ENCODE measurements around the gene RANBP9. TPM values are rescaled to one million over a fixed set of nuclear protein-coding genes. Genes with fewer than 3 reads are reported as not detected.
A peak's percentile ranks its signal among the peaks of the same experiment; 100 is the strongest.

RANBP9 gene
- total and polyA plus RNA-seq, 2 of the 13 experiments (the other 11 are each of a cell fraction or from before 2014, with no cell fraction given): 26.6 to 30.6 TPM

GRCh38 chr6:13715444-13715883 is 3.8 kb upstream of the RANBP9 start (continued):
- TF ChIP-seq ZFP91 (CRISPR knock-in tag; IDR thresholded peaks at IDR 0.05; ENCODE audit: borderline replicate concordance): no peak
- no peak for TF ChIP-seq NR2F6 (IDR thresholded peaks at IDR 0.05)
- no peak for TF ChIP-seq NR2F6 (CRISPR knock-in tag; IDR thresholded peaks at IDR 0.05)
- TF ChIP-seq RFX5 (IDR thresholded peaks at IDR 0.05; ENCODE audit: low read depth, low read length): no peak
- no peak for TF ChIP-seq SYNCRIP (IDR thresholded peaks at IDR 0.05; ENCODE audit: insufficient read depth, low read depth, low read length)
- peak; percentile 82 for TF ChIP-seq ETV5 (CRISPR knock-in tag; IDR thresholded peaks at IDR 0.05; ENCODE audit: borderline replicate concordance)
- no peak for TF ChIP-seq TFDP2 (CRISPR knock-in tag; IDR thresholded peaks at IDR 0.05)
- TF ChIP-seq HOXA5 (CRISPR knock-in tag; IDR thresholded peaks at IDR 0.05): no peak
- no peak for TF ChIP-seq TIGD3 (CRISPR knock-in tag; IDR thresholded peaks at IDR 0.05; ENCODE audit: borderline replicate concordance)
- 0 out of 2 replicates have a peak, but pooled peaks have one; percentile 31 for TF ChIP-seq RFX3 (CRISPR knock-in tag; IDR thresholded peaks at IDR 0.05)
- 0 out of 2 replicates have a peak, but pooled peaks have one; percentile 30 for TF ChIP-seq KDM1A (CRISPR knock-in tag; IDR thresholded peaks at IDR 0.05)
- TF ChIP-seq TBX3 (IDR thresholded peaks at IDR 0.05; ENCODE audit: borderline replicate concordance): peak; percentile 50; the same call in 1 of the 2 replicates
- no peak for TF ChIP-seq ATF7 (IDR thresholded peaks at IDR 0.05)
- no peak for TF ChIP-seq ATF7 (CRISPR knock-in tag; IDR thresholded peaks at IDR 0.05)
- no peak for TF ChIP-seq ZNF737 (CRISPR knock-in tag; IDR thresholded peaks at IDR 0.05; ENCODE audit: borderline replicate concordance)
- TF ChIP-seq NR1H2 (CRISPR knock-in tag; IDR thresholded peaks at IDR 0.05; ENCODE audit: borderline replicate concordance, low read depth): no peak
- TF ChIP-seq LRRFIP1 (CRISPR knock-in tag; conservative IDR thresholded peaks at IDR 0.05): no peak
- TF ChIP-seq ZIK1 (CRISPR knock-in tag; IDR thresholded peaks at IDR 0.05; ENCODE audit: borderline replicate concordance, low read depth): no peak
- no peak for TF ChIP-seq ZNF138 (CRISPR knock-in tag; IDR thresholded peaks at IDR 0.05; ENCODE audit: low read depth)
- TF ChIP-seq ZNF326 (CRISPR knock-in tag; IDR thresholded peaks at IDR 0.05; ENCODE audit: borderline replicate concordance): no peak
- no peak for TF ChIP-seq POLR2G (IDR thresholded peaks at IDR 0.05; ENCODE audit: low read depth, low read length)
- no peak for TF ChIP-seq DR1 (CRISPR knock-in tag; IDR thresholded peaks at IDR 0.05)
- no peak for TF ChIP-seq ZBTB37 (CRISPR knock-in tag; IDR thresholded peaks at IDR 0.05)
- no peak for TF ChIP-seq ZNF234 (CRISPR knock-in tag; conservative IDR thresholded peaks at IDR 0.05)
- no peak for TF ChIP-seq HDAC2 (CRISPR knock-in tag; IDR thresholded peaks at IDR 0.05)
